ENCODE data around the gene NGDN.

Gene NGDN

DNA sequence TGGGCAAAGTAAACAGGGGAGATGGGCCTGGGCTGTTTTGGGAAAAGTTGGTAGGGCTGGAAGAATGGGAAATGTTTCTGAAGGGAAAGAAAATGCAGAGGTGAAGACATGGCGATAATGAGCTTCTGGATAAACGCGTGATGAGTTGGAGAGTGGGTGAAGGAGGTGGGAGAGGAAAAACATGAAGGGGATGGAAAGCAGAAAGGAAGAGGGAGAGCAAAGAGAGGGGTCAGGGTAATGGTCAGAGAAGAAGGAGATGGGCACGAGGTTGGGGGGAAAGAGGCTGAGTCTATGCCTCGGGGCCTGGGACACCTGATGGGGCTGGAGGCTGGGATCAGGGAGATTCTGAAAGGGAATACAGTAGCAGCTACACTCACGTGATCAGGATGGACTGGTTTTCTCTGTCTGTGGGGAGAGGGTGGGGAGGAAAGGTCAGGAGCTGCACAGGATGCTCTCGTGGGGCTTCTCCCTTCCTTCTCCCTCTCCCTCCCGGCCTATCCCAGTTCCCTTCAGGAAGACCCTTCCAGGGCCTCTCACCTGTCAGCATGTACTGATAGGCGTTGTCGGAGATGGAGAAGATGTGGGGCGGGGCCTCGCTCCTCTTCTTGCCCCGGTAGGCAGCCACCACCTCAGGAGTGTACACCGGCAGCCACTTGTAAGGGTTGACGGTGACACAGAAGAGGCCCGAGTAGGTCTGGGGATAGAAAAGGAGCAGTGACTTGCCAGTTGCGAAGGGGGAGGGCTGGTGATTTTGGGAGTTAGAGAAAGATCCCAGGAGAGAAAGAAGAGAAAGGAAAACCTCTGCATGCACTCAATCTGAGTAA is 37.2 kb upstream of the NGDN start:
- TF ChIP-seq POLR2AphosphoS5 (IDR thresholded peaks at IDR 0.05; ENCODE audit: low read depth, low read length) (no peak), SIN3A (IDR thresholded peaks at IDR 0.05; ENCODE audit: borderline replicate concordance, insufficient read depth, low read length) (no peak), FOXP2 (optimal IDR thresholded peaks at IDR 0.05; ENCODE audit: borderline replicate concordance, extremely low read depth, extremely low read length, insufficient read depth) (no peak), TAF1 (IDR thresholded peaks at IDR 0.05; ENCODE audit: borderline replicate concordance, insufficient read depth, low read length) (no peak), REST (IDR thresholded peaks at IDR 0.05; ENCODE audit: insufficient read depth in 1 of 2, low read depth in 2 of 2, low read length in 2 of 2) (no peak)

DNA sequence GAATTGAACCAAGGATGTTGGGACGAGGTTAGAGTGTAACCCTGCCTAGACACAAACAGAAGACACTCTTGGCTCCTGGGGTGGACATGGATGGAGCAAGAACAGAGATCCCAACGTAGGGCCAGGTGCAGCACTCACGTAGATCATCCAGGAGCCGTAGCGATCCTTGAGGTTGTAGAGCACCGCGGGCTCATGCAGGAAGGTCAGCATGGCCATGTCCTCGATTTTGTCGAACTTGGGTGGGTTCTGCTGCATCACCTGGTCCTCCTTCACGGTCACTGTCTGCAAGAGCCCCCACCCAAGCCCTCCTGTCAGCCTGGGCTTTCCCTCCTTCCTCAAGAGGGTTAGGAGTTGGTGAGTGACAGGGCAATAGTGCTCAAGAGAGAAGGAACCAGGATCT is 36.6 kb upstream of the NGDN start:
- TF ChIP-seq REST (IDR thresholded peaks at IDR 0.05; ENCODE audit: insufficient read depth in 1 of 2, low read depth in 2 of 2, low read length in 2 of 2): no peak
- TF ChIP-seq FOXP2 (optimal IDR thresholded peaks at IDR 0.05; ENCODE audit: borderline replicate concordance, extremely low read depth, extremely low read length, insufficient read depth): no peak
- no peak for TF ChIP-seq SIN3A (IDR thresholded peaks at IDR 0.05; ENCODE audit: borderline replicate concordance, insufficient read depth, low read length)
- no peak for TF ChIP-seq POLR2AphosphoS5 (IDR thresholded peaks at IDR 0.05; ENCODE audit: low read depth, low read length)
- TF ChIP-seq TAF1 (IDR thresholded peaks at IDR 0.05; ENCODE audit: borderline replicate concordance, insufficient read depth, low read length): no peak

DNA sequence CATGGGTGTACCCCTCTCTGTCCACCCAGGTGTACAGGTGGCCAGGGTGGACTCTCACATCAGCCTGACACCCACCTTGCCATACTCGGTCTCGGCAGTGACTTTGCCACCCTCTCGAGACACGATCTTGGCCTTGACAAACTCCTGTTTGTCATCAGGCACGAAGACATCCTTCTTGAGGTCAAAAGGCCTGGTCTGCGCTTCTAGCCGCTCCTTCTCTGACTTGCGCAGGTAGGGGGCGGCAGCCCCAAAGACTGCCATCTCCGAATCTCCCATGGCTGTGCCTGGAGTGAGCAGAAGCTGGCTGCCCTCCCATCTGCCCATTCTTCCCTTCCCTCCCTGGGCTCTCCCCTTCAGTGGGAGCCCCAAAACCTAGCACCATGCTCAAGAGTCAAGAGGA is 36.0 kb upstream of the NGDN start:
- no peak for TF ChIP-seq POLR2AphosphoS5 (IDR thresholded peaks at IDR 0.05; ENCODE audit: low read depth, low read length)
- TF ChIP-seq FOXP2 (optimal IDR thresholded peaks at IDR 0.05; ENCODE audit: borderline replicate concordance, extremely low read depth, extremely low read length, insufficient read depth): no peak
- TF ChIP-seq SIN3A (IDR thresholded peaks at IDR 0.05; ENCODE audit: borderline replicate concordance, insufficient read depth, low read length): no peak

- no peak for TF ChIP-seq TAF1 (IDR thresholded peaks at IDR 0.05; ENCODE audit: borderline replicate concordance, insufficient read depth, low read length)
- TF ChIP-seq POLR2AphosphoS5 (IDR thresholded peaks at IDR 0.05; ENCODE audit: low read depth, low read length): no peak
- no peak for TF ChIP-seq REST (IDR thresholded peaks at IDR 0.05; ENCODE audit: insufficient read depth in 1 of 2, low read depth in 2 of 2, low read length in 2 of 2)
- TF ChIP-seq FOXP2 (optimal IDR thresholded peaks at IDR 0.05; ENCODE audit: borderline replicate concordance, extremely low read depth, extremely low read length, insufficient read depth): no peak
- no peak for TF ChIP-seq SIN3A (IDR thresholded peaks at IDR 0.05; ENCODE audit: borderline replicate concordance, insufficient read depth, low read length)
Observed at GRCh38 chr14:23434488-23435222, 34.8 kb upstream of the NGDN start.

DNA sequence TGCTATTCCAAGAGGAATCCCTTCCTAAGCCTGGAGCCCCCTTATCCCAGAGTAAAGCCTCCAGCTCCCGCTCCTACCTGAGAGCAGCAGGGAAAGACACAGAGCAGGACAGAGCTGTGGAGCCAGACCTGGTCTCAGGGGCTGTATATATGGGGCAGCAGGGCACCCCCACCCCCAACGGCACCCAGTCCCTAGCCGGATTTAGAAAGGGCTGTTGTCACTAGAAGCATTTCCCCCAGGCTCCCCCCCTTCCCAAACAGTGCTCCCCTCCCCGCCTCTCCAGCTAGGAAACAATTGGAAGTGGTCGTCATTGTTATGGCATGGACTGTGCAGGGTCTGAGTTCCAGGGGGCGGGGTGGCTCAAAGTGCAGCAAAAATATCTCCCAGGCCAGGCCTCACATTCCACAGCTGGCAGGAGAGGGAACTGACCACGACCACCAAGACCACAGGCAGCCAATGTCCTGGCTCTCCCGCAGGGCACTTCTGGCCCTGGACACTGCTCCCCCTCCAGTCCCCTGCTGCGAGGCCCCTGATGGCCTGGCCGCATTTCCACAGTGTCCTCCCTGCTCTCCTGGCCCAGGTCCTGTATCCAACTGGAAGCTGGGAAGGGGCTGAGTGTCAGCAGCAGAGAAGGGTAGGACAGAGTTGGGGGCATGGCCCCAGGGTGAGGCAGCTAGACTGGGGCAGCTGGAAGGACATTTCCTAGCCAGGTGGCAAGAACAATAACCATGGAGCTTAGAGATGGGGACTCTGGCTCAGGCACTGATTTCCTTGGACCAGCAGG is 33.8 kb upstream of the NGDN start, which contains the start of gene MYH7:
Gene MYH7 (minus strand): TSS at position 118 of the 784 bp plus-strand sequence. CDS start 1,928 bp downstream, outside the sequence.
- TF ChIP-seq REST (IDR thresholded peaks at IDR 0.05; ENCODE audit: insufficient read depth in 1 of 2, low read depth in 2 of 2, low read length in 2 of 2) (no peak), SIN3A (IDR thresholded peaks at IDR 0.05; ENCODE audit: borderline replicate concordance, insufficient read depth, low read length) (no peak), POLR2AphosphoS5 (IDR thresholded peaks at IDR 0.05; ENCODE audit: low read depth, low read length) (no peak), FOXP2 (optimal IDR thresholded peaks at IDR 0.05; ENCODE audit: borderline replicate concordance, extremely low read depth, extremely low read length, insufficient read depth) (no peak), TAF1 (IDR thresholded peaks at IDR 0.05; ENCODE audit: borderline replicate concordance, insufficient read depth, low read length) (no peak)

Data from PFSK-1 (cell line).